ENCODE data around the gene BMP8A.
"Not testable (repeated sequence)": the region's sequence is repeated elsewhere in the genome, so short reads cannot be mapped to it uniquely, and the experiment has no call there.

- not testable (repeated sequence) for TF ChIP-seq CTCF (IDR thresholded peaks at IDR 0.05); REST (IDR thresholded peaks at IDR 0.05; ENCODE audit: insufficient read depth in 1 of 2, low read depth in 2 of 2, low read length in 1 of 2)
Measured at GRCh38 chr1:39493043-39493810, 1.8 kb downstream of the BMP8A start.

Measured in Panc1 (cell line).